ENCODE data around the gene TALDO1.
A peak's percentile ranks its signal among the peaks of the same experiment; 100 is the strongest.
"Not testable (repeated sequence)": the region's sequence is repeated elsewhere in the genome, so short reads cannot be mapped to it uniquely, and the experiment has no call there.

Gene TALDO1

DNA sequence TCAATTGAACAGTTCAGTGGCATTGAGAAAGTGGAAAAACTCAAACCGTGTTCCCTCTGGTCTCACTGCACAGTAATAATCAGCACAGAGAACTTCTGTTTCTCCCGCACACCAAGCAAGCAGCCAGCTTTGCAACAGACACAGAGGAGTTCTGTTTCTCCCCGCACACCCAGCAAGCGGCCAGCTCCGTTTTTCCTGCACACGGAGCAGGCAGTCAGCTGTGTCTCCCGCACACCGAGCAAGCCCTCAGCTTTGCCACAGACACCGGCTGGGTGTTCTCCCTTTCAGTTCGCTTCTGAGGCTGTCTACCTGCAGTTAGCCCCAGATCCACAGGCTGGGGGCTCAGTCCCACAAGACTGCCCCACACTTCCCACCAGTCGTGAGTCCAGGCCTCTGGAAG is 9.9 kb upstream of the TALDO1 start:
- no peak for DNase-seq (ENCODE audit: low spot score)

DNA sequence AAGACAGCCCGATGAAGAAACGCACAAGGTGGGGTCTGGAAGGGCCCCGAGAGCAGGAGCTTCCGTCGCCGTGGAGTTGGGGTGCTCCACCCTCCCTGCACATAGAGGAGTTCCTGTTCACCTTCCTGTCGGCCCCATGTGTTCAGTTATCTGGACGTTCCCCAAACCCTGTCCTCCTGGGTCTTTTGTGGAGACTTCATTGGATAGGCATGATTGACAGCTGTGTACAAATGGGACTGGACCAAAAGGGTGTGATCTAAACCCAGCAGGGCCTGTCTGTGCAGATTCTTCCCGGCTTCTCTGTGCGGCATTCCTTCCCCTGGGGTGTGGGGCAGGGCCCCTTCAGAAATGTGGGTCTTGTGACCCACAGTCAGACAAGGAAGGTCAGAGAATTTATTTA is 9.4 kb upstream of the TALDO1 start:
- not testable (repeated sequence) for DNase-seq (ENCODE audit: low spot score)

DNA sequence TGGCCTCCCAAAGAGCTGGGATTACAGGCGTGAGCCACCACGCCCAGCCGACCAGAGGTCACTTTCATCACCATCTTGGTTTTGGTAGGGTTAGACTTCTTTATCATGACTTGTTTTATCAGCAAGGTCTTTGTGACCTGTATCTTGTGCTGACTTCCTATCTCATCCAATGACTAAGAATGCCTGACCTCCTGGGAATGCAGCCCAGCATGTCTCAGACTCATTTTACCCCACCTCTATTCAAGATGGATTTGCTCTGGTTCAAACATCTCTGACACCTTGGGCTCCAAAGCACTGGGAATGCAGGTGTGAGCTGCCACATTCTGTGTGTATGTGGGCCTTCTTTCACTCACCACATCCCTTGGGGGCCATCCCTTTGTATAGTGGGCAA is 5.1 kb upstream of the TALDO1 start:
- no peak for DNase-seq (ENCODE audit: low spot score)

DNA sequence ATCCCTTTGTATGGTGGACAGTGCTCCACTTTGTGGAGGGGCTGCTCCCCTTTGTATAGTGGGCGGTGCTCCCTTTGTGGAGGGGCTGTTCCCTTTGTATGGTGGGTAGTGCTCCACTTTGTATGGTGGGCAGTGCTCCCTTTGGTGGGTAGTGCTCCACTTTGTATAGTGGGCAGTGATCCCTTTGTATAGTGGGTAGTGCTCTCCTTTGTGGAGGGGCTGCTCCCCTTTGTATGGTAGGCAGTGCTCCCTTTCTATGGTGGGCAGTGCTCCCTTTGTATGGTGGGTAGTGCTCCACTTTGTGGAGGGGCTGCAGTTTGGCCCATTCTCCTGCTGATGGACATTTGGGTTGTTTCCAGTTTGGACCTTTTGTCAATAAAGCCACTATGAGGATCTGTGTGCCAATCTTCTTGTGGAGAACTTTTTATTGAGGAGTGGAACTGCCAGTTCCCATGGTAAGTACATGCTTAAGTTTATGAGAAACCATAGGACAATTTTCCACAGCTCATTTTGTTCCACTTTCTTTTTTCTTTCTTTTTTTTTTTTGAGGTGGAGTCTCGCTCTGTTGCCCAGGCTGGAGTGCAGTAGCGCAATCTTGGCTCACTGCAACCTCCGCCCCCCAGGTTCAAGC is 4.6 kb upstream of the TALDO1 start:
- DNase-seq (ENCODE audit: low spot score) = no peak

DNA sequence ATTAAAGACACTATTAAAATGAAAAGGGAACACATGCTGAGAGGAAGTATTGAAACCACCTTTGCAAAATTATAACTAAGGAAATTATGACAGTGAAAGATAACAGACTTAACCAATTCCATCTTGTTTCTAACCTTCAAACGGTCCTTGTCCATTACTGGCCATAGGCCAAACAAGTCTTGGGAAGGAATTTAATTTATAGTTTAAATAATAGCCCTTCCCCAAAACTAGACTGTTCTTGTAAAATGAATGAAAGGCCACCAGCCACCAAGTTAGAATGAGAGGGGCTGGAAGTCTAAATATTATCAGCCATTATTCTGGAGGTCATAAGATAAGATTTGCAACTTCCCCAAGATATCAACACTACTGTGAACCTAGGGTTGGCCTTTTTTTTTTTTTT is 1.8 kb upstream of the TALDO1 start:
- no peak for DNase-seq (ENCODE audit: low spot score)

DNA sequence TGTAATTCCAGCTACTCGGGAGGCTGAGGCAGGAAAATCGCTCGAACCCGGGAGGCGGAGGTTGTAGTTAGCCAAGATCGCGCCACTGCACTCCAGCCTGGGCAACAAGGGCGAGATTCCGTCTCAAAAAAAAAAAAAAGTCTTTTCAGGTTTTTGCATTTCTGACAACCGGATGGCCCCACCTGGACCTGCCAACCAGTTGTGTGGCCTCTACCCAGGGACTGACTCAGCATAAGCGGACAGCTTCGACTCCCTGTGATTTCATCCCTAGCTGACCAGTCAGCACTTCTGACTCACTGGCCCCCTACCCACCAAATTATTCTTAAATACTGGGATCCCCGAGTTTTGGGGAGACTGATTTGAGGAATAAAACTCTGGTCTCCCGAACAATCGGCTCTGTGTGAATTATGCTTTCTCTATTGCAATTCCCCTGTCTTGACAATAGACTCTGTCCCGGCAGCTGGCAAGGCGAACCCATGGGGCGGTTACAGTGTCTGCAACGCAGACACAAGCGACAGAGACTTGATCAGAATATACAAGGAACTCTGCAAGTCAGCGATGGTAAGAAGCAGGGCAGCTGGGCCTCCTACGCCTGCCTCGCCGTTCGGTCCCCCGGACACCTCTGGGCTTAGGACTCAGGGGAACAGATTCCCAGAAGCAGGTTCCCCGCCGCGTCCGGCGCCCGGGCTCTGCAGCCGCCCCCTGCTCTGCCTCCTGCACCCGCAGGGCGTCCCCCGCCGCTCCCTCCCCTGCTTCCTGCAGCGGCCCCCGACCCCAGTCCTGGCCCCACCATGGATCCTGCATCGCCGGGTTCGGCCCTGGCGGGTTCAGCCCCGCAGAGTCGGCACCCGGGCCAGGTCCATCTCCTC is 741 bp upstream of the TALDO1 start:
- no peak for DNase-seq (ENCODE audit: low spot score)

DNA sequence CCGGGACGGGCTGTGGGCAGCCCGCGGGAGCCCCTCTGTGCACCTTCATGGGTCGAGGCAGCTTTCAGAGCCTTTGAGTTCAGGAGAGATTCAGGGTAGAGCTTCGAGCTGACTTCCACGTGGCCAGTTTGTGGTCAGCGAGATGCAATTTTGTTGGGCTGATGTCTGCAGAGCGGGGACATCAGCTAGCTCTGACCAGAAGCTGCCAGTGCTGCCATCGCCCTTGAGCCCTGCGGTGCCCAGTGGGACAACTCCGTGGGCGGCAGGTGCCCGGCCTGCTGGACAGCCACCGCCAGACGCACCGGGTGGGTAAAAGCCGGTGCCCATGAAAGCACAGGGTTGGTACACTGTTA is 719 bp downstream of the TALDO1 start:
- no peak for DNase-seq (ENCODE audit: low spot score)

DNA sequence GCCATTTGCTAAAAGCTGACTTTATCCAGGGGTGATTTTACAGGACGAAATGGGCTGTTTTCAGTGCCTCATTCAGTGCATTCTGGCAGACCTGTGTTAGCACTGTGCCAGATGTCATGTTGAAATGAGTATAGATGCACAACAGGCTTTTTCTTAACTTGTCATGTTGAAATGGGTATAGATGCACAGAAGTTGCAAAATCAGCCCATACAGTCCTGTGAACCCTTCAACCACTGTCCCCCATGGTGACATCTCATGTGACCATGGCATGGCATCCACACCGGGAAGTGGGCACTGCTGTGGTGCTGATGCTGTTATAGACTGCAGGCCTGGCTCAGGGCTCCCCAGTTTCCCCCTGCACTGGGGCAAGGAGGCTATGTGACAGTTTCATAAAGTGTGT is 2.5 kb downstream of the TALDO1 start:
- no peak for DNase-seq (ENCODE audit: low spot score)

DNA sequence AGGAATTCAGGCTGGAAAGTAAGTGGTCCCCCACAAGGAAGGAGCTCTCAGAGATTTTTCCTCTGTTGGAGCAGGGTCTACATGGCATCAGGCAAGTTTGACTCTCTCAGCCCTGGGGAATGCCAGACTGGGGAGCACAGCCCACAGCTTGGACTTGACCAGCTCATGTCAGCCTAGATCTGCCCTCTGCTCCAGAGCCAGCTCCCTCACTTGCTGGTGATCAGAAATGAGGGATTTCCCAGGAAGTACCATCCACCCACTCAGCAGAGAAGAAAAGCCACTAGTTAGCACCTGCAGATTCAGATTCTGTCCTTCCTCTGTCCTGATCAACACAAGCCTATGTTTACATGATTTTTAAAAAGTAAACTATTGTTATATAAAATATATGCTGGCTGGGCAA is 13.0 kb downstream of the TALDO1 start:
- DNase-seq (ENCODE audit: low spot score) = no peak

DNA sequence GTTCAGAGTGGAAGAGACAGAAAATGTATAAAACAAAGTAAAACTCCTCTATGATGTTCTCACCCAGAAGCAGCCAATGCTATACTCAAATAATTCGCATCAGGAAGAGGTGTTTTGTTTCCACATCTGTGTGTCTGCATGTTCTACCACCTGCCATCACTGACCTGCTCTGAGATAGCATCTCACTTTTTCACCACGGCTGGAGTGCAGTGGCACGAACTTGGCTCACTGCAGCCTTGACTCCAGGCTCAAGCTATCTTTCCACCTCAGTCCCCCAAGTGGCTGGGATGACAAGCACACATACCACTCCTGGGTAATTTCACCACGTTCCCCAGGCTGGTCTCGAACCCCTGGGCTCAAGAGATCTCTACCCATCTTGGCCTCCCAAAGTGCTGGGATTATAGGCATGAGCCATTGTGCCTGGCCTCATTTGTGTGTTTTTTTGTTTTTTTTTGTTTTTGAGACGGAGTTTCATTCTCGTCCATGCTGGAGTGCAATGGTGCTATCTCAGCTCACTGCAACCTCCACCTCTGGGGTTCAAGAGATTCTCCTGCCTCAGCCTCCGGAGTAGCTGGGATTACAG is 14.4 kb downstream of the TALDO1 start:
- DNase-seq (ENCODE audit: low spot score) = no peak

DNA sequence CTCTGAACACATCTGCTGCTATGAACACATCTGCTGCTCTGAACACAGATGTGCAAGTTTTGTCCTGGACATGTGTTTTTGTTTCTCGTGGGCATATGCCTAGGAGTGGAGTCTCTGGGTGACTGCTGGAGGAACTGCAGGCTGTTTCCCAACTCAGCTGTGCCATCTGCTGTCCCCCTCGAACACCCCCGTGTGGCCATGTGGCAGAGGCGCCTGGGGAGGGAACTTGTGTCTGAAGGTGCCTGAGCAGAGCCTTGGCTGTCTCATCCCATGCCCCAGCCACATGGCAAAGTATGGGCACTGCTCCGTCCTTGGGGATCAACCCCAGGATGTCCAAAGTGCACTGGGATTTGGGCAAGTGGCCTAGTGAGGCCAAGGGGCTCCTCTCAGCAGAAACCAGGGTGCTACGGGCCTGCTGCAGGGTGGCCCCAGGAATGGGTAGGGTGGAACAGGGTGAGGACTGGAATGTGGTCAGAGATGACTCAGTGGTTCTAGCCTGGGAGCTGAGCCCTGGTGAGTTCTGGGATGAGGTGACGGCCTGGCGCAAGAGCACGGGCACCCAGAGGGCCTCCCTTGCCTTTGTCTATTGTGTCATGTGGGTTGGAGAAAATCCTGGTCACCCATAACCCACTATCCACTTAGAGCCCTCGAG is 15.3 kb downstream of the TALDO1 start:
- DNase-seq (ENCODE audit: low spot score) = peak; percentile 87

DNA sequence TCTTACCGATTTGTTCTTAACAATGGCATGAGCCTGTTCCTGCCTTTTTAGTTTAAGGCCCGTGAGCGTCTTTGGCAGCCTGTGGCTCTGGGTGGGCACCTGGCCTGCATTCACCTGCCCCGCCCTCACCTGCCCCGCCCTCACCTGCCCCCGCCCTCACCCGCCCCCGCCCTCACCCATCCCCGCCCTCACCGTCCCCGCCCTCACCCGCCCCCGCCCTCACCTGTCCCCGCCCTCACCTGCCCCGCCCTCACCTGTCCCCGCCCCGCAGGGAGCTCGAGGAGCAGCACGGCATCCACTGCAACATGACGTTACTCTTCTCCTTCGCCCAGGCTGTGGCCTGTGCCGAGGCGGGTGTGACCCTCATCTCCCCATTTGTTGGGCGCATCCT is 15.8 kb downstream of the TALDO1 start:
- DNase-seq (ENCODE audit: low spot score) = no peak

DNA sequence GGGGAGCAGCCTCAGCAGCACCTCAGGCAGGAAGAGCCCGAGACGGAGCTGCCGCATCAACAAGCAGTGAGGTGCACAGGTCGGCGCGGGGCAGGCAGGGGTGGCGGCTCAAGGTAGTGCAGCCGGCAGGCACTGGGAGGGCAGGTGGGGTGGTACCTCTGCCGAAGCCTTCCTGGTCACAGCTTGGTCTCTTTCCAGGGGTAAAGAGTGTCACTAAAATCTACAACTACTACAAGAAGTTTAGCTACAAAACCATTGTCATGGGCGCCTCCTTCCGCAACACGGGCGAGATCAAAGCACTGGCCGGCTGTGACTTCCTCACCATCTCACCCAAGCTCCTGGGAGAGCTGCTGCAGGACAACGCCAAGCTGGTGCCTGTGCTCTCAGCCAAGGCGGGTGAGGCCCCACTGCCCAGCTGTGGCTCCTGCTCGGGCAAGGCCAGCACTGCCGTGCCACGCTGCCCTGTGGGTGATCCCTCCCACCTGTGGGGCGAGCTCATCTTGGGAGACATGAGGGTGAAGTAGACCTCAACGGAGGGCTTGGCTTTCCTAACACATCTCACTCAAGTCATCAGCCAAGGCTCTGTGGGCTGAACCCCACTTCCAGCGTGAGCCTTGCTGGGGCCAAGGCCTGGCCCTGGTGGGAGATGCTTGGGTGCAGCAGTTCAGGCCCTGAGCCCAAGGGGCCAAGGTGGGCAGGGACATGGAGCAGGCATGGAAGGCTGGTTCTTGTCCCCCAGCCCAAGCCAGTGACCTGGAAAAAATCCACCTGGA is 16.5 kb downstream of the TALDO1 start:
- DNase-seq (ENCODE audit: low spot score) = no peak

DNA sequence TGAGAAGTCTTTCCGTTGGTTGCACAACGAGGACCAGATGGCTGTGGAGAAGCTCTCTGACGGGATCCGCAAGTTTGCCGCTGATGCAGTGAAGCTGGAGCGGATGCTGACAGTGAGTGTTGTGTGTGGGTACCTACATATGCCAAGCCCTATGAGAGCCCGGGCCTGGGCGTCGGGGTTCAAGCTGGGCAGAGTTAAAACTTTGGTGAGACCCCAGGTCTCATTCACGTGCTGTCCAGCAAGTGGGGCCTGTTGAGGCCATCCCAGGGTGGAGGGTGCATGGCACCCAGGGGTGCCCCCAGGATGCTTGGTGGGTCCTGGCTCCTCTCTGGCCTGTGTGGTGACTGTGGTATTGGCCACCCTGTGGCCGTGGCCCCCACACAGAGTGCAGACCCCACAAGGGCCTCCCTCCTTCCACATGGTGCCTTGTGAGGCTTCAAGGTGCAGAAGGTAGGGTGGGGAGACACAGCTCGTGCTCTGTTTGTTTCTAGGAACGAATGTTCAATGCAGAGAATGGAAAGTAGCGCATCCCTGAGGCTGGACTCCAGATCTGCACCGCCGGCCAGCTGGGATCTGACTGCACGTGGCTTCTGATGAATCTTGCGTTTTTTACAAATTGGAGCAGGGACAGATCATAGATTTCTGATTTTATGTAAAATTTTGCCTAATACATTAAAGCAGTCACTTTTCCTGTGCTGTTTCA is 17.2 kb downstream of the TALDO1 start:
- DNase-seq (ENCODE audit: low spot score) = no peak

DNA sequence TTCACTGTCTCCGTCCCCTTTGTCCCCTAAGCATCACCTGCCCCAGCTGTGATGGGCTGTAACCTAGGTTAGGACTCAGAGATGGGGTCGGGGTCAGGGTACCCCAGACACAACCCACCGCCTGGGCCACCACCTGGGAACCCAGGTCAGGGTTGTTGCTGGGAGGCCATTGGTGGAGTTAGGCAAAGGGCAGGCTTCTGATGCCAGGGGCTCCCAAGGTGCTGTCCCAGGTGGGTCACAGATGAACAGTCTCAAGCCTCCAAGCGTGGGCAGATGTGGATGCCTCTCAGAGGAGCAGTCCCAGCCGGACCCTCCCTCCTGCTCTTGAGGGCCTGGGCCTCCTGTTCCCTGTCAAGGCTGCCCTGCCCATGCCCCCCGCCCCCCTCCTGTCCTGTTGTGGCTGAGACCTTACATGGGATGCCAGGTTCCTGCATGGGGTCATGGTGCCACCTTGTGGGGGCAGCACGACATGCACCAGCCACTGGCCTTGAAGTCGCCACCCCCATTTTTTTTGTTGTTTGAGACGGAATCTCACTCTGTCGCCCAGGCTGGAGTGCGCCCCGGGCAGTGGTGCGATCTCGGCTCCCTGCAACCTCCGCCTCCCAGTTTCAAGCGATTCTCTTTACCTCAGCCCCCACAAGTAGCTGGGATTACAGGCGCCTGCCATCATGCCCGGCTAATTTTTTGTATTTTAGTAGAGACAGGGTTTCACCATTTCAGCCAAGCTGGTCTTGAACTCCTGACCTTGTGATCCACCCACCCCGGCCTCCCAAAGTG is 17.9 kb downstream of the TALDO1 start:
- DNase-seq (ENCODE audit: low spot score) = peak; percentile 61

DNA sequence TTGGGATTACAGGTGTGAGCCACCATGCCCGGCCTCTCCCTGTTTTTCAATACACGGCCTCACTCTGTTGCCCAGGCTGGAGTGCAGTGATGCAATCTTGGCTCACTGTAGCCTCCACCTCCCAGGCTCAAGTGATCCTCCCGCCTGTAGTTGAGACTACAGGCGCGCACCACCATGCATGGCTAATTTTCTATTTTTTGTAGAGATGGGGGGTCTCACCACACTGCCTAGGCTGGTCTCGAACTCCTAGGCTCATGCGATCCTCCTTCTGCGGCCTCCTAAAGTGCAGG is 18.5 kb downstream of the TALDO1 start:
- no peak for DNase-seq (ENCODE audit: low spot score)

DNA sequence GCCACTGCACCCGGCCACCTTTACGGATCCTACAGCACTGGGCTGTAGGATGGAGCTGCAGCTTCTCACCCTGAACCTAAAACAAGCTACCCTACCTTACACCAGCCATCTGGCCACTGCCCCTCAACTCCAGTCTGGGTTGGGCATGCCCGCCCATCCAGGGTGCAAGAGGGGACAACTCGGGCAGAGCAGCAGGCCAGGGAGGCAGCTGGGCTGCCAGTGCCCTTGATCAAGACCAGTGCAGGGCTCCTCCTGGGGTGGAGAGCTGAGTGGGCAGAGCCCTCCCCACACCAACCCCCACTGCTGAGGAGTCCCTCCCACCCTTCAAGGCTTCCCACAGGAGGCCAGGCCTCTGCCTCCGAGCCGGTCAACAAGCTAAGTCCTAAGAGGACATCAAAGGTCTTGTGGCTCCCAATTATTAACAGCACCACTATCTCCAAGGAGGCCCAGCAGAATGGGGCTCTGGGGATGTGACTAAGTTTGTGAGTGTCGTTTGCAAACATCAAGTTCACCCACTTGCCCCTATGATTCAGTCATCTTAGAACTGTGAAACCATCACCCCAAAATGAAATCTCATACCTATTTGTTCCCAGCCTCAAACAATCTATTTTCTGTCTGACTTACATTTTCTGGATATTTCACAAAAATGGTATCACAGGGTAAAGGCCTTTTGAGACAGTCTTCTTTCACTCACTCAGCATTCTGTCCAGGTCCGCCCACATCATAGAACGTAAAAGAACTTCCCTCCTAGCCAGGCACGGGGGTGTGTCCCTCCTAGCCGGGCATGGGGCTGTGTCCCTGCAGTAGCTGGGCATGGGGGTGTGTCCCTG is 19.1 kb downstream of the TALDO1 start:
- DNase-seq (ENCODE audit: low spot score) = no peak

DNA sequence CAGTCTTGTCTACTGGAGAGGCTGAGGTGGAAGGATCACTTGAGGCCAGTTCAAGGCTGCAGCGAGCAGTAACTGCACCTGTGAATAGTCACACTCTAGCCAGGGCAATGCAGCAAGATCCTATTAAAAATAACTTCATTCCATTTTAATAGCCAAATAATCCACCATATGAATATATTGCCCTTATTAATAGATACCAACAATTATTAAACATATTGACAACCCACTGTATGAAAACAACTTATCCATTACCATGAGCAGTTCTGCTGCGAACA is 19.6 kb downstream of the TALDO1 start:
- no peak for DNase-seq (ENCODE audit: low spot score)

DNA sequence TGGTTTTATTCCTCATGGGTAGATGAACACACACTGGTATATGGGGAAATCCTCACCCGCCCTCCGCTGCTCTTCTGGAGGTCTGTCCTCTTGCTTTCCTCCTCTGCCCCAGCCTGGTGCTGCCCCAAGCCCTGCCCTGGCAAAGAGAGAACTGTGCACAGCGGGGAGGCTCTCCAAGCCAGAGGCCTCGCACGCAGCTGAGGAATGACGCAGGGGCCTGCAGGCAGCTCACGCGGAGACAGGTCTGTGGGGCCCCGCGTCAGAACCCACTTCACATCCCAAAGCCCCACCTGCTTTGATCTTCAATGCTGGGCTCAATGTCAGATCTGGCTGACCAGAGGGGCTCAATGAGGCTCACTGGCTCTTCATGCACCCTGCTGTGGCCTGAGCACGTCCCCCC is 20.0 kb downstream of the TALDO1 start:
- DNase-seq (ENCODE audit: low spot score) = no peak

DNA sequence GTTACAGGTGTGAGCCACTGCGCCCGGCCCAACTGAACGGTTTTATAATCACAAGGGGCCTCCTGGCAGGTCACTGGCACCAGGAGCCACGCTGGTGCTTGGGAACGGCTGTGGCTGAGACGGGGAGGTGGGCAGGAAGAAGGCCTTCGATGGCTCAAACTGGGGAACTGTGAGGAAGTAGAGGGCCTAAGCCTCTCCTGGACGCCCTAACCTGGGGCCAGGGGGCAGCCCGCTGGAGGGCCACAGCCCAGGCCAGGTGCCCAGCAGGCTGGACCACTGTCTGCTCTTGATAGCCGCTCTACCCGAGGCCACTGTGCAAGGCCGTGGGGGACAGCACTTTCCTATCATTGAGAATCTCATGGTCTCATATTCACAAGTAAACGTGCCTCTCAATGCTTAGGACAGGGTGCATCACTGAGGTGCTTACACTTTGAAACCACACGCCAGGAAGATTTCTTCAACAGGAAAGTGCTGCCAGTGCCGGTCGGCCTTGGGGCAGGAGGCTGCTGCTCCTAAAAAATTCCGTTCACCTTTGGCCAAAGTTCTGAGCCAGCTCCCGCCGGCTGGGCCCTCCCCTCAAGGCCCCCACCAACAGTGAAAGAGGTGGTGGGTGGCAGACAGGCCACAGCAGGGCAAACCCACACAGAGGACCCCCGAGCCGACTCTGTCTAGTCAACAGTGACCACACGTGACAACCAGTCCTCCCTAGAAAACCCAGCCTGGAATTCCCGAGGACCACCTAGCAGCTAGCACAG is 22.8 kb downstream of the TALDO1 start:
- DNase-seq (ENCODE audit: low spot score) = no peak
